ENCODE results near the gene NADSYN1. TPM values are rescaled to one million over a fixed set of nuclear protein-coding genes. Genes with fewer than 3 reads are reported as not detected.
A peak's percentile ranks its signal among the peaks of the same experiment; 100 is the strongest.

Gene NADSYN1
- polyA plus RNA-seq, 3 donors: 44.1 to 162 (median 44.8) TPM

DNA sequence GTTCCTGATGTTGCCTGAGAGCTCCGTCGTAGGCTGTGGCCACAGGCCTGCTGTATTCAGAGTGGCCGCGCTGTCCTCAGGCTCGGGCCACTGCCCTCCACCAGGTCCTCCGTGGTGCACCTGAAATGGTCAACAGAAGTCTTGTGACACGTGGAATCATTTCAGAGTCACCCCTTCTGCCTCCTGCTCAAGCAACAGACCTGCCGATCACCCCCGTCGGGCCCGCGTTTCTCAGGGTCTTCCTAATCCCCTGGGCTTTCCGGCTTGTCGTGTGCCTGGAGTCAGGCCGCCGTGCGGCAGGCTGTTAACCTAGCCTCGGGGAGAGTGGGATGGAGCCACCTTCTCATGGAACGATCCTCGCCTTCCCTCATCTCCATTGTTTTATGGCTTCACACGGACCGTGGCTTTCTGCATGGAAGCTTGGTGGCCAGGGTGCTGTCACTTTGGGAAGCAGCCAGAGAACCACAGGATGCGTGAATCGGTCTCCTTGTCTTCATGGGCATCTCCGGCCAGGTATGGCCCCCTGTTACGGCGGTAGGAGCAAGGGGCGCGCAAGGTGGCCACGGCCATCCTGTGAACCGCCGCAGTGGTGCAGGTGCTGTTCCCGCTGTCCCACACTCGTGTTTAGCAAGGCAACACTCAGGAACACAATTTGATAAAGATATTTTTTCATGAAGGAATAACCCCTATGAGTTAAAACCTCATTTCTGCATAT lies 24.1 kb downstream of the NADSYN1 start:
- intact Hi-C loops (cut with micrococcal nuclease): no loop called here
- Histone ChIP-seq H3K27ac (ENCODE audit: low read depth in 1 of 2, low read length in 2 of 2) (no peak overlapping the region), H3K27me3 (ENCODE audit: control insufficient read depth in 2 of 2, insufficient read depth in 2 of 2, low read length in 2 of 2) (no peaks in the 10 kb centered on the region), H3K79me2 (ENCODE audit: insufficient read depth, low read length) (no peaks in the 10 kb centered on the region), H3K9me3 (replicated peaks in 1 of 2; ENCODE audit: control insufficient read depth in 1 of 2, insufficient read depth in 1 of 2, low read length in 2 of 2) (no peaks in the 10 kb centered on the region), H3K9ac (ENCODE audit: insufficient read depth, low read length, poor library complexity, severe bottlenecking) (no peak overlapping the region), H3K4me1 (ENCODE audit: control insufficient read depth in 1 of 2, insufficient read depth in 2 of 2, low read length in 2 of 2) (no peaks in the 10 kb centered on the region), H3K36me3 (replicated peaks in 1 of 2; ENCODE audit: control insufficient read depth in 1 of 2, insufficient read depth in 2 of 2, low read length in 2 of 2) (peaks cover 100% of the 10 kb centered on the region in 2 donors), H4K20me1 (ENCODE audit: insufficient read depth, low read length) (peaks cover 4% of the 10 kb centered on the region), H2AFZ (ENCODE audit: insufficient read depth, low read depth, low read length, poor library complexity, severe bottlenecking) (no peak overlapping the region), H3K4me3 (replicated peaks in 1 of 3; ENCODE audit: low read depth in 2 of 3, low read length in 3 of 3) (no peak overlapping the region), H3K4me2 (replicated peaks; ENCODE audit: extremely low read depth, low read length, poor library complexity, severe bottlenecking) (no peak overlapping the region)
- Mint-ChIP-seq H3K4me1 (no peaks in the 10 kb centered on the region), H3K4me3 (no peak overlapping the region), H3K27ac (no peak overlapping the region), H3K27me3 (ENCODE audit: low read depth in 3 of 3) (no peaks in the 10 kb centered on the region), H3K9me3 (peaks cover 0 to 2% (median 0%) of the 10 kb centered on the region in 7 donors), H3K36me3 (peaks cover 93 to 99% of the 10 kb centered on the region in 2 donors)
- DNase-seq: no peak
- WGBS (ENCODE audit: insufficient coverage): 96% methylated on average over 32 of the region's 34 CpGs
- TF ChIP-seq, protein P1, sequence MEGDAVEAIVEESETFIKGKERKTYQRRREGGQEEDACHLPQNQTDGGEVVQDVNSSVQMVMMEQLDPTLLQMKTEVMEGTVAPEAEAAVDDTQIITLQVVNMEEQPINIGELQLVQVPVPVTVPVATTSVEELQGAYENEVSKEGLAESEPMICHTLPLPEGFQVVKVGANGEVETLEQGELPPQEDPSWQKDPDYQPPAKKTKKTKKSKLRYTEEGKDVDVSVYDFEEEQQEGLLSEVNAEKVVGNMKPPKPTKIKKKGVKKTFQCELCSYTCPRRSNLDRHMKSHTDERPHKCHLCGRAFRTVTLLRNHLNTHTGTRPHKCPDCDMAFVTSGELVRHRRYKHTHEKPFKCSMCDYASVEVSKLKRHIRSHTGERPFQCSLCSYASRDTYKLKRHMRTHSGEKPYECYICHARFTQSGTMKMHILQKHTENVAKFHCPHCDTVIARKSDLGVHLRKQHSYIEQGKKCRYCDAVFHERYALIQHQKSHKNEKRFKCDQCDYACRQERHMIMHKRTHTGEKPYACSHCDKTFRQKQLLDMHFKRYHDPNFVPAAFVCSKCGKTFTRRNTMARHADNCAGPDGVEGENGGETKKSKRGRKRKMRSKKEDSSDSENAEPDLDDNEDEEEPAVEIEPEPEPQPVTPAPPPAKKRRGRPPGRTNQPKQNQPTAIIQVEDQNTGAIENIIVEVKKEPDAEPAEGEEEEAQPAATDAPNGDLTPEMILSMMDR (IDR thresholded peaks at IDR 0.05): no peak

GRCh38 chr11:71477641-71478527 lies 24.9 kb downstream of the NADSYN1 start:
- H3K4me1 ChIP-seq (ENCODE audit: control insufficient read depth in 1 of 2, insufficient read depth in 2 of 2, low read length in 2 of 2): no peaks in the 10 kb centered on the region
- Mint-ChIP-seq H3K4me1 (no peaks in the 10 kb centered on the region), H3K9me3 (peaks cover 0 to 2% (median 0%) of the 10 kb centered on the region in 7 donors), H3K27ac (peak overlapping the region in 1 of 7 donors; percentile 21), H3K4me3 (no peak overlapping the region), H3K36me3 (peaks cover 89 to 97% of the 10 kb centered on the region in 2 donors), H3K27me3 (ENCODE audit: low read depth in 3 of 3) (no peaks in the 10 kb centered on the region)
- no peak overlapping the region for H2AFZ ChIP-seq (ENCODE audit: insufficient read depth, low read depth, low read length, poor library complexity, severe bottlenecking)
- no peak overlapping the region for H3K9ac ChIP-seq (ENCODE audit: insufficient read depth, low read length, poor library complexity, severe bottlenecking)
- TF ChIP-seq, protein P1 (IDR thresholded peaks at IDR 0.05): no peak
- no peaks in the 10 kb centered on the region for H3K79me2 ChIP-seq (ENCODE audit: insufficient read depth, low read length)
- no peak overlapping the region for H3K4me2 ChIP-seq (replicated peaks; ENCODE audit: extremely low read depth, low read length, poor library complexity, severe bottlenecking)
- no peaks in the 10 kb centered on the region for H3K9me3 ChIP-seq (replicated peaks in 1 of 2; ENCODE audit: control insufficient read depth in 1 of 2, insufficient read depth in 1 of 2, low read length in 2 of 2)
- no peak for DNase-seq
- no peak overlapping the region for H3K4me3 ChIP-seq (replicated peaks in 1 of 3; ENCODE audit: low read depth in 2 of 3, low read length in 3 of 3)
- H3K27ac ChIP-seq (ENCODE audit: low read depth in 1 of 2, low read length in 2 of 2): no peak overlapping the region
- H4K20me1 ChIP-seq (ENCODE audit: insufficient read depth, low read length): peaks cover 4% of the 10 kb centered on the region
- WGBS (ENCODE audit: insufficient coverage): 91% methylated on average over 21 of the region's 25 CpGs
- peaks cover 100% of the 10 kb centered on the region in 2 donors for H3K36me3 ChIP-seq (replicated peaks in 1 of 2; ENCODE audit: control insufficient read depth in 1 of 2, insufficient read depth in 2 of 2, low read length in 2 of 2)
- no peaks in the 10 kb centered on the region for H3K27me3 ChIP-seq (ENCODE audit: control insufficient read depth in 2 of 2, insufficient read depth in 2 of 2, low read length in 2 of 2)
- intact Hi-C loops (cut with micrococcal nuclease): no loop called here

Data from CD14-positive monocyte (primary cell).